ENCODE measurements around the gene ELMOD1.

The ELMOD1 gene

GRCh38 chr11:107666911-107667613 is 76.1 kb downstream of the ELMOD1 start:
- Histone ChIP-seq H3K27me3 (ENCODE audit: low read length) (no peaks in the 10 kb centered on the region), H3K9ac (ENCODE audit: low read length) (no peak overlapping the region), H4K20me1 (ENCODE audit: low read depth, low read length) (no peaks in the 10 kb centered on the region), H3K4me3 (ENCODE audit: insufficient read depth, low read length, poor library complexity, severe bottlenecking) (no peak overlapping the region), H3K36me3 (ENCODE audit: low read length) (no peaks in the 10 kb centered on the region), H3F3A (ENCODE audit: insufficient read depth) (no peaks in the 10 kb centered on the region), H3K9me3 (ENCODE audit: insufficient read depth, low read length) (no peaks in the 10 kb centered on the region), H3K27ac (ENCODE audit: low read depth, low read length) (no peak overlapping the region), H3K4me2 (ENCODE audit: low read depth, low read length, poor library complexity, severe bottlenecking) (no peak overlapping the region), H3K9me2 (replicated peaks; ENCODE audit: insufficient read depth, low read length) (no peaks in the 10 kb centered on the region), H3K79me2 (ENCODE audit: insufficient read depth, low read length) (no peaks in the 10 kb centered on the region), H2AFZ (ENCODE audit: low read depth, low read length, severe bottlenecking) (no peak overlapping the region)
- TF ChIP-seq CTCF (IDR thresholded peaks at IDR 0.05; ENCODE audit: insufficient read depth, low read length, poor library complexity, severe bottlenecking) (no peak), EZH2phosphoT487 (conservative IDR thresholded peaks at IDR 0.05; ENCODE audit: low read length) (no peak)

GRCh38 chr11:107669191-107669740 is 78.3 kb downstream of the ELMOD1 start:
- Histone ChIP-seq H3K9me3 (ENCODE audit: insufficient read depth, low read length) (no peaks in the 10 kb centered on the region), H3F3A (ENCODE audit: insufficient read depth) (no peaks in the 10 kb centered on the region), H3K4me2 (ENCODE audit: low read depth, low read length, poor library complexity, severe bottlenecking) (no peak overlapping the region), H3K27ac (ENCODE audit: low read depth, low read length) (no peak overlapping the region), H2AFZ (ENCODE audit: low read depth, low read length, severe bottlenecking) (no peak overlapping the region), H3K9me2 (replicated peaks; ENCODE audit: insufficient read depth, low read length) (no peaks in the 10 kb centered on the region), H3K9ac (ENCODE audit: low read length) (no peak overlapping the region), H4K20me1 (ENCODE audit: low read depth, low read length) (no peaks in the 10 kb centered on the region), H3K36me3 (ENCODE audit: low read length) (no peaks in the 10 kb centered on the region), H3K27me3 (ENCODE audit: low read length) (no peaks in the 10 kb centered on the region), H3K4me3 (ENCODE audit: insufficient read depth, low read length, poor library complexity, severe bottlenecking) (no peak overlapping the region), H3K79me2 (ENCODE audit: insufficient read depth, low read length) (no peaks in the 10 kb centered on the region)
- no peak for TF ChIP-seq EZH2phosphoT487 (conservative IDR thresholded peaks at IDR 0.05; ENCODE audit: low read length)
- no peak for TF ChIP-seq CTCF (IDR thresholded peaks at IDR 0.05; ENCODE audit: insufficient read depth, low read length, poor library complexity, severe bottlenecking)

GRCh38 chr11:107669893-107670601 is 79.1 kb downstream of the ELMOD1 start:
- no peaks in the 10 kb centered on the region for H3F3A ChIP-seq (ENCODE audit: insufficient read depth)
- no peaks in the 10 kb centered on the region for H3K9me3 ChIP-seq (ENCODE audit: insufficient read depth, low read length)
- no peaks in the 10 kb centered on the region for H3K79me2 ChIP-seq (ENCODE audit: insufficient read depth, low read length)
- no peak overlapping the region for H3K4me3 ChIP-seq (ENCODE audit: insufficient read depth, low read length, poor library complexity, severe bottlenecking)
- no peaks in the 10 kb centered on the region for H3K9me2 ChIP-seq (replicated peaks; ENCODE audit: insufficient read depth, low read length)
- no peak overlapping the region for H3K4me2 ChIP-seq (ENCODE audit: low read depth, low read length, poor library complexity, severe bottlenecking)
- no peak overlapping the region for H3K27ac ChIP-seq (ENCODE audit: low read depth, low read length)
- no peak overlapping the region for H2AFZ ChIP-seq (ENCODE audit: low read depth, low read length, severe bottlenecking)
- H4K20me1 ChIP-seq (ENCODE audit: low read depth, low read length) = no peaks in the 10 kb centered on the region
- no peak overlapping the region for H3K9ac ChIP-seq (ENCODE audit: low read length)
- no peaks in the 10 kb centered on the region for H3K36me3 ChIP-seq (ENCODE audit: low read length)
- H3K27me3 ChIP-seq (ENCODE audit: low read length) = no peaks in the 10 kb centered on the region
- TF ChIP-seq CTCF (IDR thresholded peaks at IDR 0.05; ENCODE audit: insufficient read depth, low read length, poor library complexity, severe bottlenecking) (no peak), EZH2phosphoT487 (conservative IDR thresholded peaks at IDR 0.05; ENCODE audit: low read length) (no peak)

Measured in SU-DHL-6 (cell line).